Mesothelial cell of epicardium (in vitro differentiated cells): ENCODE measurements around the gene HTATIP2. TPM values are rescaled to one million over a fixed set of nuclear protein-coding genes. Genes with fewer than 3 reads are reported as not detected.

Experiments used
- DNase-seq, 2 experiments: peaks; one replicate each; pipeline ENCODE4 v3.0.0; 2021; ENCODE audit warnings: low spot score in 2 of 2; ENCODE audit not compliant: unreplicated experiment in 2 of 2
- H3K27ac Mint-ChIP-seq: 2 replicates; pipeline ENCODE4 v1.8.0; 2021; ENCODE audit warnings: mixed read lengths
- H3K27me3 Mint-ChIP-seq: 2 replicates; pipeline ENCODE4 v1.8.0; 2021; ENCODE audit warnings: low read depth, mixed read lengths
- H3K36me3 Mint-ChIP-seq: 2 replicates; pipeline ENCODE4 v1.8.0; 2021; ENCODE audit warnings: mixed read lengths
- H3K4me1 Mint-ChIP-seq: 2 replicates; pipeline ENCODE4 v1.8.0; 2021; ENCODE audit warnings: mixed read lengths
- H3K4me3 Mint-ChIP-seq: 2 replicates; pipeline ENCODE4 v1.8.0; 2021; ENCODE audit warnings: mild to moderate bottlenecking, moderate library complexity, mixed read lengths
- H3K9me3 Mint-ChIP-seq: 2 replicates; pipeline ENCODE4 v1.8.0; 2021; ENCODE audit warnings: mixed read lengths
- total RNA-seq: library from RNA; stranded (reverse); gene quantifications from 3 replicates; pipeline ENCODE4 v1.2.1, GENCODE V29; 2021
- TF ChIP-seq, protein P1 (sequence below): fragments of 200-600 bp; sonication (generic); IDR thresholded peaks from one replicate; pipeline ENCODE4 v1.5.0; 2021; ENCODE audit warnings: antibody characterized with exemption; ENCODE audit not compliant: unreplicated experiment

Gene HTATIP2
- total RNA-seq, 1 donor from 2014 or later, result 11.1 TPM

DNA sequence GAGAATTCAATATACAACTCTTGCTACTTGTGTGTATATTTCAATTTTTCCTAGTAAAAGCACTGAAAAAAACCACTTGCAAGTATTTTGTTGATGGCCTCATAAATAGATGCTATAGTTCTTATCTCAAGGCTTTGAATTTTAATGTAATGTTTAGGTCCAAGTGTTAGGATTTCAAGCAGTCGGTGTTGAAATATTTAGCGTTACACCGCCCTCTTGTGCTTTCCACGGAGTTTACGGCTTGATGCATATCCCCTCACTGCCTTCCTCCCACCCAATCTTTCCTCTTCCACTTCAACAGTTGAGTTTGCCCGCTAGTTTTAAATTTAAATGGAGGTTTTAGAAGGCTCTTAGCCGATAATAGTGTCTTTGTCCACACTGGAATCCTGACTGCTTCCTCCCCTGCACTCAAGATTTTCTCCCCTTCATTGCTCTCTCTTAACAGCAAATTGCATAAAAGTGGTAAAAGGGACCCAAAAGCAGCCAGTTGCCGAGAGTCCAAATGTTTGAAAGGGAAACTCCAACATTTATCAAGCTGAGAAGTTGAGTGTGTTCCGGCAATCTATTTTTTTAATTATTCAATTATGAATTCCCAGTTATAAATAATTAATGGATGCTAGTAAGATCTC is 25.9 kb upstream of the HTATIP2 start:
- no peaks in the 10 kb centered on the region for H3K9me3 Mint-ChIP-seq
- no peak overlapping the region for H3K27ac Mint-ChIP-seq
- no peak for DNase-seq
- H3K27me3 Mint-ChIP-seq, result peaks cover 31% of the 10 kb centered on the region
- TF ChIP-seq, protein P1, sequence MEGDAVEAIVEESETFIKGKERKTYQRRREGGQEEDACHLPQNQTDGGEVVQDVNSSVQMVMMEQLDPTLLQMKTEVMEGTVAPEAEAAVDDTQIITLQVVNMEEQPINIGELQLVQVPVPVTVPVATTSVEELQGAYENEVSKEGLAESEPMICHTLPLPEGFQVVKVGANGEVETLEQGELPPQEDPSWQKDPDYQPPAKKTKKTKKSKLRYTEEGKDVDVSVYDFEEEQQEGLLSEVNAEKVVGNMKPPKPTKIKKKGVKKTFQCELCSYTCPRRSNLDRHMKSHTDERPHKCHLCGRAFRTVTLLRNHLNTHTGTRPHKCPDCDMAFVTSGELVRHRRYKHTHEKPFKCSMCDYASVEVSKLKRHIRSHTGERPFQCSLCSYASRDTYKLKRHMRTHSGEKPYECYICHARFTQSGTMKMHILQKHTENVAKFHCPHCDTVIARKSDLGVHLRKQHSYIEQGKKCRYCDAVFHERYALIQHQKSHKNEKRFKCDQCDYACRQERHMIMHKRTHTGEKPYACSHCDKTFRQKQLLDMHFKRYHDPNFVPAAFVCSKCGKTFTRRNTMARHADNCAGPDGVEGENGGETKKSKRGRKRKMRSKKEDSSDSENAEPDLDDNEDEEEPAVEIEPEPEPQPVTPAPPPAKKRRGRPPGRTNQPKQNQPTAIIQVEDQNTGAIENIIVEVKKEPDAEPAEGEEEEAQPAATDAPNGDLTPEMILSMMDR, result peak; percentile 17
- peaks cover 4% of the 10 kb centered on the region for H3K4me1 Mint-ChIP-seq
- no peak overlapping the region for H3K4me3 Mint-ChIP-seq
- no peaks in the 10 kb centered on the region for H3K36me3 Mint-ChIP-seq

DNA sequence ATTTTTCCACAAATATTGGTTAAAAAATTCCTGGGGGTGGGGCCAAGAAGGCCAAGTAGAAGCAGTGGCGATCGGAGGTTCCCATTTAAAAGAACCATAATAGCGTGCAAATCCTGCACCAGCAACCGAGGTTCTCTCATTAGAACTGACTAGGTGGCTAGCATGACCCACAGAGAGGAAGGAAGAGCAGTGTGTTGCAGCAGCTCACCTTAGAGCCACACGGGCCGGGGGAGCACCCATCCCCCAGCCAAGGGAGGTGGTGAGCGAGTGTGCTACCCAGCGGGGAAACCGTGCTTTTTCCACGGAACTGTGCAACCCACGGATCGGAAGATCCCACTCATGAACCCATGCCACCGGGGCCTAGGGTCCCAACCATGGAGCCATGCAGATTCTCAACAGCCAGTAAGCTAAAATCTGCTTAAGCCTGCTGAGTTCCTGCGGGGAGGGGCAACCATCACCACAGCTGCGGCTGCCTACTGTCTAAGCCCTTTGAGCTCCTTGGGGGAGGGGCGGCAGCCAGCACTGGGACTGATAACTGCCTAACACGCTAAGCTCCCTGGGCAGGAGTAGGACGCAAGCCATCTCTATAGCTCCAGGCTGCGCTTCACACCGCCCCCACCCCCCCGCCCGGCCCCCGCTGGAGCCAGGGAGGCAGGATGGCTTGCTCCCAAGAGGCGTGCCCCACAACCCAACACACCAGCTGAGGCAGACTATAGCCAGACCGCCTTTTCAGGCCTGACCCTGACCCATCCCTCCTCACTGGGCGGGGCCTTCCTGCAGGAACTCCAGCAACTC is 21.0 kb upstream of the HTATIP2 start:
- H3K36me3 Mint-ChIP-seq, result no peaks in the 10 kb centered on the region
- H3K27ac Mint-ChIP-seq, result no peak overlapping the region

DNA sequence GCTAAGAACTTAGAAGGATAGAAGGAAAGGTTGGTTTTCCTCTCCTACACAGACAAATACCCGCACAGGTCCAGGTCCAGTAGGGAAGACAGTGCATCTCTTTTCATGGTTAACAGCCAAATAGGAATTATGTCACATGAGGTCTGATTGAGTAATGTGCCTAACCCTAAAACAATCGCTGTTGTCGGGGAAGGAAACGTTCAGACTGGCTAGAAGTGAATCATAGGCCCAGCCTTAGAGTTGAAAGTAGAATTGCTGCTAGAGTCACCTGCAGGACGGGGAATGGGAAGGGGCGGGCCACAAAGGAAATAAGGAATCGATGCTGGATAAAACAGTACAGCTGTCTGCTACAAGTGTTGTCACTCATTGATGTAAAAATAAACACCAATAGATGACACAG is 12.4 kb upstream of the HTATIP2 start:
- H3K4me3 Mint-ChIP-seq, result no peak overlapping the region
- no peaks in the 10 kb centered on the region for H3K9me3 Mint-ChIP-seq
- peaks cover 20% of the 10 kb centered on the region for H3K27me3 Mint-ChIP-seq
- TF ChIP-seq, protein P1, result no peak
- no peak overlapping the region for H3K27ac Mint-ChIP-seq
- H3K4me1 Mint-ChIP-seq, result peaks cover 6% of the 10 kb centered on the region
- DNase-seq, result no peak
- H3K36me3 Mint-ChIP-seq, result no peaks in the 10 kb centered on the region

More for the DNA sequence above, 21.0 kb upstream of the HTATIP2 start:
- peaks cover 47% of the 10 kb centered on the region for H3K27me3 Mint-ChIP-seq
- TF ChIP-seq, protein P1, result no peak
- DNase-seq, result no peak
- H3K4me1 Mint-ChIP-seq, result peaks cover 4% of the 10 kb centered on the region
- no peak overlapping the region for H3K4me3 Mint-ChIP-seq
- H3K9me3 Mint-ChIP-seq, result peaks cover 10% of the 10 kb centered on the region

DNA sequence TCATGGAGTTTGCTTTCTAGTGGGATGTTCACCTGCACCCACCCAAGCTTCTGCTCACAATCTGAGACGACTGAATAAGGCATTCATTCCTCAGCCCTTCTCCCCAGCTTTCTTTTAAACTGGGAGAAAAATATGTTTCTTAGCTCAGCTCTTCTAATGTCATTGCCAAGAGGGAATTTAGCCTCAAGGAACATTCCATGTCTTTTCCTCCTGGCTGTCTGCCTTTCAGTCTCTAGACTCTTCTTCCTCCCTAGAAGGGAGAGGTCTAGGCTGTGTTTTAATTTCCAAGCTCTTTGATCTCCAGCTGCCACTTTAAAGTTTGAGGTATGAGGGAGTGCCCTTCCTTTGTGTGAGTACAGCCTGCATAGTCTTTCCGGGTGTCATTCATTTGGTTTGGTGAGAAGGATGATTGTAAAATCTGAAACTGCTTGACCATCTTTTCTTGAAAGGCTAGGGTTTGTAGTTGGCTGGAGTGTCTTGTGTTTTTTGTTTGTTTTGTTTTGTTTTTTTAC is 11.7 kb upstream of the HTATIP2 start:
- TF ChIP-seq, protein P1, result no peak
- no peak for DNase-seq
- Mint-ChIP-seq H3K36me3 (no peaks in the 10 kb centered on the region), H3K4me3 (no peak overlapping the region), H3K27ac (peak overlapping the region; percentile 1), H3K4me1 (peaks cover 6% of the 10 kb centered on the region), H3K9me3 (no peaks in the 10 kb centered on the region), H3K27me3 (peaks cover 13% of the 10 kb centered on the region)

DNA sequence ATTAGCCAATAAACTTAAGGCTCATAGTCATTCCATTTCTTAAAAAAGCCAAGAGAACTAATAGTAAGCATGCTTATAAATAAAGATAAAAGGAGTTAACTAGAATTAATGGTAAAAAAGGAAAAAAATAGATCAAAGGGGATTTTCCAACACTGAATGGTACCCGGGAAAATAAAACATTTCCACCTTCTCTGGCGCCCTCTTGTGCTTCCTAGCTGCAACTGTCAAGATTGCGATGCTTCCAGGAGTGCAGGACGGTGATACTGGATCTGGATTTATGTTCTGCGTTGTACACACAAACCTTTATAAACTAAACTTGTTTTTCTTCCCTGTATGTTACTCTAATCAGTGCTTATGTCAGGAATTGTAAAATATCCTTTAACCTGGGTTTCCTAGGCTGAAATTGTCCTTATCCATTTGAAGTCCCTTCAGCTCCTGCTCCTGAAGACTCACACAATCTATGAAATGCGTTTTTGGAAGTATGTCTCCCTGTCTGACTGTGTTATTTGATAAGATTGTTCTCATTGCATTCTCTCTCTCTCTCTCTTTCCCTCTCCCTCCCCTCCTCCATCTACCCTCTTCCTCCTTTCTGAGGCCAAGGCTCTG is 9.6 kb upstream of the HTATIP2 start:
- H3K27ac Mint-ChIP-seq, result no peak overlapping the region
- H3K4me1 Mint-ChIP-seq, result peaks cover 6% of the 10 kb centered on the region
- no peaks in the 10 kb centered on the region for H3K9me3 Mint-ChIP-seq
- no peaks in the 10 kb centered on the region for H3K36me3 Mint-ChIP-seq
- H3K27me3 Mint-ChIP-seq, result peaks cover 1% of the 10 kb centered on the region
- TF ChIP-seq, protein P1, result peak; percentile 63
- peak in 1 of 2 experiments; percentile 56 for DNase-seq
- no peak overlapping the region for H3K4me3 Mint-ChIP-seq
